Activated T-cell treated with anti-CD3 and anti-CD28 coated beads for 24 hours (primary cell): ENCODE measurements around the gene ANKFY1.
"Not testable (repeated sequence)": the region's sequence is repeated elsewhere in the genome, so short reads cannot be mapped to it uniquely, and the experiment has no call there.

ENCODE experiments used
- DNase-seq: peaks from one replicate; pipeline ENCODE4 v3.0.0-alpha.2; 2020; ENCODE audit warnings: low read depth

Gene ANKFY1

GRCh38 chr17:4155980-4156620 is 107.7 kb downstream of the ANKFY1 start:
- DNase-seq, result no peak

GRCh38 chr17:4154201-4154600 is 109.6 kb downstream of the ANKFY1 start:
- no peak for DNase-seq

- no peak for DNase-seq
Measured at GRCh38 chr17:4152471-4152870, 111.3 kb downstream of the ANKFY1 start.

GRCh38 chr17:4150096-4150495 is 113.7 kb downstream of the ANKFY1 start:
- DNase-seq, result no peak

GRCh38 chr17:4148611-4149308 is 115.0 kb downstream of the ANKFY1 start:
- DNase-seq, result no peak

- no peak for DNase-seq
Measured at GRCh38 chr17:4147751-4148310, 115.9 kb downstream of the ANKFY1 start.

- DNase-seq, result no peak
Measured at GRCh38 chr17:4146641-4147040, 117.1 kb downstream of the ANKFY1 start.

GRCh38 chr17:4144422-4144747 is 119.4 kb downstream of the ANKFY1 start:
- DNase-seq, result no peak

GRCh38 chr17:4143563-4144421 is 120.0 kb downstream of the ANKFY1 start:
- peak; percentile 85 for DNase-seq

- DNase-seq, result peak; percentile 3
Measured at GRCh38 chr17:4142107-4142900, 121.5 kb downstream of the ANKFY1 start.

- no peak for DNase-seq
Measured at GRCh38 chr17:4140125-4140524, 123.7 kb downstream of the ANKFY1 start.

GRCh38 chr17:4138906-4139526 is 124.8 kb downstream of the ANKFY1 start:
- not testable (repeated sequence) for DNase-seq

- DNase-seq, result no peak
Measured at GRCh38 chr17:4136373-4136772, 127.4 kb downstream of the ANKFY1 start.

- no peak for DNase-seq
Measured at GRCh38 chr17:4135489-4135888, 128.3 kb downstream of the ANKFY1 start.

- DNase-seq, result no peak
Measured at GRCh38 chr17:4134721-4135120, 129.1 kb downstream of the ANKFY1 start.

- DNase-seq, result no peak
Measured at GRCh38 chr17:4130715-4131114, 133.1 kb downstream of the ANKFY1 start.

- no peak for DNase-seq
Measured at GRCh38 chr17:4127555-4127954, 136.2 kb downstream of the ANKFY1 start.

GRCh38 chr17:4125552-4125951 is 138.2 kb downstream of the ANKFY1 start:
- no peak for DNase-seq

- no peak for DNase-seq
Measured at GRCh38 chr17:4124999-4125398, 138.8 kb downstream of the ANKFY1 start.

GRCh38 chr17:4120332-4120731 is 143.4 kb downstream of the ANKFY1 start:
- no peak for DNase-seq

GRCh38 chr17:4119299-4119698 is 144.5 kb downstream of the ANKFY1 start:
- no peak for DNase-seq
